Mucosa of stomach (tissue), 1 donor: Measurements from ENCODE around the gene ARHGAP22.

Experiments
- H3K27me3 ChIP-seq: one replicate; pipeline ENCODE4 v1.7.0; 2013; ENCODE audit warnings: mild to moderate bottlenecking, low read length; ENCODE audit not compliant: control insufficient read depth, insufficient read depth
- H3K36me3 ChIP-seq: one replicate; pipeline ENCODE4 v1.7.0; 2013; ENCODE audit warnings: low read length; ENCODE audit not compliant: control insufficient read depth, insufficient read depth
- H3K4me1 ChIP-seq: one replicate; pipeline ENCODE4 v1.7.0; 2013; ENCODE audit warnings: mild to moderate bottlenecking, low read length; ENCODE audit not compliant: control insufficient read depth, insufficient read depth
- H3K4me3 ChIP-seq: one replicate; pipeline ENCODE4 v1.7.0; 2013; ENCODE audit warnings: low read length
- H3K9ac ChIP-seq: one replicate; pipeline ENCODE4 v1.7.0; 2013; ENCODE audit warnings: mild to moderate bottlenecking, low read length, moderate library complexity
- H3K9me3 ChIP-seq: one replicate; pipeline ENCODE4 v1.7.0; 2013; ENCODE audit warnings: mild to moderate bottlenecking, low read length, moderate library complexity; ENCODE audit not compliant: control insufficient read depth
- donor health status: Pancreatic carcinoma.

ARHGAP22 gene

DNA sequence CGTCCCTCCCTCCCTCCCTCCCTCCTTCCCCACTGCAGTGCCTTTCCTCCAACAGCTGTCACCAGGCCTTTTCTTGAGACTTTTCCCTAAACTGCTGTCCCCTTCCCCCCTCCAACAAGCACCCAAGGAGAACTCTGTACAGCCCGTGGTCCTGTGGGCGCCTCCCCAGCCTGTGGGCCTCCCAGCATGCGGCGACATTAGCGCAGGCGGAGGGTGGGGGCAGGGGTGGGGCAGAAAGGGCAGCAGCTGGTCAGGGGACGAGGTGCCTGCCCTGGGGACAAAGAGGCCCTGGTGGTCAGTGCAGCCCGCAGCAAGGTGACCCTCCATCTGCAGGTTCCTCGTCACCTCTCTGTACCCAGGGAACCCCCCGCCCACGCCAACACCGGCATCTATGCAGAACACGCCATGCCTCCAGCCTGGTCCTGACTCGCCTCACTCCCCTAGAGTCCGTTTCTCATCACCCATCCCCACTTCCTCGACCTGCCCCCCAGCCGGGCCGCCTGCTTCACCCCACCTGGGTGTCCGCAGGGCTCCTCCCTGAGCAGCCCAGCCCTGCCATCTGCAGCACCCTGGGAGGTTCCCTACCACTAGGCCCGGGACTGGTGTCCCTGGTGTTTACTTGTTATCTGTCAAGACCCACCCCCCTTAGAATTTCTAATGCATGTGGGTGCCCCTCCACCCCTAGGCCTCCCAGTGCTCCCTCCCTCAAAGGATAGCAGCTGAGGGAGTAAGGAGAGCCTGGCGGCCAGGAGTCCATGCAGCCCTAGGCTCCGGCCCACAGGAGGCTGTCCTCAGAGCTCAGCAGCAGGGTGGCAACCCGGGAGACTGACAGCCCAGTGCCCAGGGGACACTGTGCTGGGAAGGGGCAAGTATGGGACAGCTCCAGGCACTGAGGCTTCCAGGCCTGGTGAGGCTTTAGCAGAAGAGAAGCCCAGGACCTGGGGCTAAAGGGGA lies 147.8 kb downstream of the ARHGAP22 start:
- H3K4me1 ChIP-seq = no peaks in the 10 kb centered on the region
- H3K4me3 ChIP-seq = no peak overlapping the region
- no peak overlapping the region for H3K9ac ChIP-seq

GRCh38 chr10:48456361-48456804 lies 148.5 kb downstream of the ARHGAP22 start:
- no peaks in the 10 kb centered on the region for H3K36me3 ChIP-seq
- no peak overlapping the region for H3K9ac ChIP-seq
- no peak overlapping the region for H3K4me3 ChIP-seq

More for the DNA sequence above, 147.8 kb downstream of the ARHGAP22 start:
- Histone ChIP-seq H3K9me3 (no peaks in the 10 kb centered on the region), H3K27me3 (peaks cover 5% of the 10 kb centered on the region), H3K36me3 (no peaks in the 10 kb centered on the region)

DNA sequence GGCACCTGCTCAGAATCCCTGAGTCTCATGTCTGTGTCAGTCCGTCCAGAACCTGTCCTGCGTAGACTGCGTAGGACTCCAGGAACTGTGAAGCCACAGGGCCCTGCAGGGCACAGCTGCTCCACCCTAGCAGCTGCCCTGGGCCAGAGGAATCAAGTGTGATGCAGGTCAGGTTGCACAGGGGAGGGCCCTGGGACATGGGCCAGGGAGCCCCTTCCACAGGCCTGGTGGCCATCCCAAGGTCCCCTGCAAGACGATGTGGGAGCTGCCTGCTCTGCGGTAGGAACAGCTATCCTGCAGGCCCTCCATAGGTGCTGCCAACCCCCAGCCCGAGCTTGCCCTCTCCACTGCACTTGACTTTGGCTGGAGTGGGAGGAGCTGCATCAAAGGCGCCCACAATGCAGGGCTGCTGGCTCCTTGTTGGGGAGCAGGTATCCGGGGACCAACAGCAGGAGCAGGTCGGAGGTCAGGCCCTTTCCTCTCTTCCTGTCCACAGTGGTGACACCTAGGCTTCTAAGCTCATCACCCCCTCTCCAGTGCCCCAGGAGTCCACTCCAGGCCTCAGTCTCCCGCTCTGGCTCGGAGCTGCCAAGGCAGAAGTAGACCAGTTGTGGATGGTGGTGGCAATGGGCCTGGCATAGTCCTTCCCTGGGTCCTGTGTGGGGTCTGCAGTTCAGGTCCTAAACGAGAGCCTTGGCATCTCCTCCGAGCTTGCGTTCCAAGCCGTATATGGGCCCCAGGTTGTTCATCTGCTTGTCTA lies 149.3 kb downstream of the ARHGAP22 start:
- H3K4me1 ChIP-seq = no peaks in the 10 kb centered on the region
- no peak overlapping the region for H3K9ac ChIP-seq
- H3K9me3 ChIP-seq = no peaks in the 10 kb centered on the region
- H3K4me3 ChIP-seq = no peak overlapping the region
- H3K36me3 ChIP-seq = no peaks in the 10 kb centered on the region
- peaks cover 5% of the 10 kb centered on the region for H3K27me3 ChIP-seq

More at GRCh38 chr10:48456361-48456804, 148.5 kb downstream of the ARHGAP22 start:
- Histone ChIP-seq H3K4me1 (no peaks in the 10 kb centered on the region), H3K27me3 (peaks cover 5% of the 10 kb centered on the region), H3K9me3 (no peaks in the 10 kb centered on the region)

DNA sequence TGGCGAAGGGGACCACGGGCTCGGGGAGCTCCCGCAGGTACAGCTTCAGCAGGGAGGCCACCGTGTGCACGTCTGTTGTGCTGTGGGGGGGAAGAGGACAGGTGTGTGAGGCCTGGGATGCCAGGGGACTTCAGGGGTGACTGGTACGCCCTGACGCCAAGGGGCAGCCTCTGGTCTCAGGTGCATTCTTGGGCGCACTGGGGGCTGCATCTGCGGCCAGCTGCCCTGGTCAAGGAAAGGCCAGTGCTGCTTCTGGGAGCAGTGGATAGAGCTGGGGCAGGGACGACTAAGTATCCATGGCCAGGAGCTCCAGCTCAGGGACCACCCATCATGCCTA lies 149.8 kb downstream of the ARHGAP22 start:
- Histone ChIP-seq H3K9me3 (no peaks in the 10 kb centered on the region), H3K9ac (no peak overlapping the region), H3K4me1 (no peaks in the 10 kb centered on the region), H3K36me3 (no peaks in the 10 kb centered on the region), H3K27me3 (peaks cover 5% of the 10 kb centered on the region), H3K4me3 (no peak overlapping the region)

DNA sequence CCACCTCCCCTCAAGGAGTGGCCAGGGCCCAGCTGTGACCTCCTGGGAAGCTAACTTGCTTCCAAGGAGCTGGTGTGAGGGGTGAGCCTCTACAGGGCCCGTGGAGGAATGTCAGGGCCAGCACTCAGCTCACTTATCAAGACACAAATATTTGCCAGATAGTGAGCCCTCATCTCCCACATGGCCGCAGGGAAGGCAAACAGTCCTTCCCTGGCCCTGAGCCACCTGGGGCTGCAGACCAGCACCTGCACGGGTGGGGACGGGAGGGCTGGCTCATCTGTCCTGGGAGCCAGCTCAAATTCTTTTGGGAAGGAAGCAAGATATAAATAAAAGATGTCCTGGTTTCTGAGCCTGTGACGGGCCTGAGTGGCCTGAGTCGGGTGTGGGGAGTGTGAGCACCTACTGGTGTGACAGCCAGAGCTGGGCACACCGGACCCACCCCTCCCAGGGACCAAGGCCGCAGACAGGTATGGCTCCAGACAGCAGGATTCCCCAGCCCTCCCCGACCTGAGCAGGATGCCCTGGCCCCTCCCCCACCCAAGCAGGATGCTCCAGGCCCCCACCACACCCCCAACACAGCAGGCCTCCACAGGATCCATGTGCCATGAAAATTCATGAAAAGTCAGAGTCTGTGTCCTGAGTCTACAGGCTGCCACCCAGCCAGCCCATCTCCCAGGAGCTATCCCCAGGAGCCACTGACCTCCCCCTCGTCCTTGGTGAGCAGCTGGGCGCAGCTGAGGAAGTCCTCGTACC lies 150.4 kb downstream of the ARHGAP22 start:
- Histone ChIP-seq H3K9ac (no peak overlapping the region), H3K36me3 (no peaks in the 10 kb centered on the region), H3K4me3 (no peak overlapping the region), H3K9me3 (no peaks in the 10 kb centered on the region), H3K4me1 (no peaks in the 10 kb centered on the region), H3K27me3 (peaks cover 5% of the 10 kb centered on the region)

GRCh38 chr10:48453451-48454301 lies 151.2 kb downstream of the ARHGAP22 start:
- Histone ChIP-seq H3K4me3 (no peak overlapping the region), H3K9me3 (no peaks in the 10 kb centered on the region), H3K4me1 (no peaks in the 10 kb centered on the region), H3K36me3 (no peaks in the 10 kb centered on the region), H3K9ac (no peak overlapping the region), H3K27me3 (peaks cover 5% of the 10 kb centered on the region)

GRCh38 chr10:48452879-48453412 lies 151.9 kb downstream of the ARHGAP22 start:
- no peaks in the 10 kb centered on the region for H3K9me3 ChIP-seq
- no peak overlapping the region for H3K9ac ChIP-seq
- H3K36me3 ChIP-seq = no peaks in the 10 kb centered on the region
- no peak overlapping the region for H3K4me3 ChIP-seq
- H3K4me1 ChIP-seq = no peaks in the 10 kb centered on the region
- H3K27me3 ChIP-seq = peaks cover 5% of the 10 kb centered on the region

DNA sequence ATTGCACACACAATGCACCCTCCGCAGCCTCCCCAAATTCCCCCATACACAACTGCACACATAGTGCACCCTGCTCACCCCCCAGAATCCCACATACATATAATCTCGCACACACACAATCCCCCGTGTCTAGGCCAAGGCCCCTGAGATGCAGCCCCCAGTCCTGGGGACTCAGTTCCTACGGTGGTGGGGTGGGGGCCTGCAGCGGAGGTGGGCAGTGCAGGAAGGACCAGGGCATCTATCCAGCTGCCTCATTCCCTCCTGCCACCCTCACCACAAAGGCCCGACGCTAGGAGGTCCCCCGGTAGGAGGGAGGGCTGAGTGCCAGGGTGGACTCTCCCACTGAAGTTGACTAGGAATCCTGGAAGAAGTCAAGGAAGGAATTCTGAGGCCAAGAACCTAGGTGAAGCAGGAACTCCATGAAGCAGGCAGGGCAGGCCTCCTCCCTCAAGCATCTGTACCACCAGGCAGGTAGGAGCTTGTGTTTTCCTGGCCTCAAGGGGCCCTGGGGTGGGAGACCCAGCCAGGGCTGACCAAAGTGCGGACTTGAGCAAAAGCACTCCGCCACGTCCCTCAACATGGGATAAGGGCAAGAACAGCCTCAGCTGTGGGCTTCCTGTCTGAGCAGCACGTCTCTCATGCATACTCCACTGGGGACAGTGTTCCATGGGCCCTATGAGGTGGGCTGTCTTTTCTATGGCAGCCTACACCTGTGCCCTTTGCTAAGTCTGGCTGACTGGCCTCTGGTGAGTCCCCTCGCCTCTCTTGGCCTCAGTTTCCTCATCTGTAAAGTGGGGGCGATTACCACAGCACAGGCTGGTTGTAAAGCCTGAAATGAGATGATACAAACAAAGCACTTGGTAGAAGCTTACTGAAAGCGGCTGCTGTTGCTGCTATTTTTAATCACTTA lies 152.6 kb downstream of the ARHGAP22 start:
- no peaks in the 10 kb centered on the region for H3K4me1 ChIP-seq

DNA sequence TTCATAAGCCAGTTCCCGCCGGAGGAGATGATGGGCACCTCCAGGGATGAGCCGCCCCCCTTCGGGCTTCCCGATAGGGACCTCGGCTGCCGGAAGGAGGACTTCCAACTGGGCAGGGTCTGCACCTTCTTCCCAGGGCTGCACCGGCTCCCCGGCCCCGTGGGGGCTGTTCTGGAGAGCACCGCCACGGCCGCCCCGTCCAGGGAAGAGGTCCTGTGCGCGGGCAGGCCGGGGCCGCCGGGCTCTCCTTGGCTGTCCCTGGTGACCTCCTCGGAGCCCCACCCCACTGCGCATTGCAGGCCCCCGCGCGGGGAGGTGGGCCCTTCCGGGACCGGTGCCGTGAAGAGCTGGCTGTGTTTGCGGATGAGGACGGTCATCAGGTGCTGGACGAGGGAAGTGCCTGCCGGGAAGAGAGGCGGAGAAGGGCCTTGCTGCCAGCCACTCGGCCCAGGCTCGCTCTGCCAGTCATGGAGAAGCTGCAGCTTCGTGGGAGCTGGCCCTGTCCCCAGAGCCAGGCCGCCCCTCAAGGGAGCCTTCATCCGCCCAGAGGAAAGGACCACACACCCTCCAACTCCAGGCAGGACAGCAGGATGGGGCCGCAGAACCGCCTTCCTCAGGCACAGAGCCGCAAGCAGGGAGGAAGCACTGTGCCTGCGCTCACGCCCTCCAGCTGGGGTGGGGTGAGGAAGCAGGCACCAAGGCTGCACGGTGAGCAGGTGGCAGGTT lies 154.0 kb downstream of the ARHGAP22 start:
- peaks cover 5% of the 10 kb centered on the region for H3K27me3 ChIP-seq
- no peaks in the 10 kb centered on the region for H3K36me3 ChIP-seq
- H3K4me3 ChIP-seq = no peak overlapping the region

More for the DNA sequence above, 152.6 kb downstream of the ARHGAP22 start:
- no peaks in the 10 kb centered on the region for H3K36me3 ChIP-seq
- H3K27me3 ChIP-seq = peaks cover 5% of the 10 kb centered on the region
- H3K4me3 ChIP-seq = no peak overlapping the region
- H3K9ac ChIP-seq = no peak overlapping the region
- H3K9me3 ChIP-seq = no peaks in the 10 kb centered on the region

GRCh38 chr10:48450233-48450740 lies 154.6 kb downstream of the ARHGAP22 start:
- no peaks in the 10 kb centered on the region for H3K4me1 ChIP-seq
- peaks cover 5% of the 10 kb centered on the region for H3K27me3 ChIP-seq
- no peak overlapping the region for H3K9ac ChIP-seq
- H3K36me3 ChIP-seq = no peaks in the 10 kb centered on the region
- no peaks in the 10 kb centered on the region for H3K9me3 ChIP-seq
- H3K4me3 ChIP-seq = no peak overlapping the region

More for the DNA sequence above, 154.0 kb downstream of the ARHGAP22 start:
- Histone ChIP-seq H3K9ac (no peak overlapping the region), H3K9me3 (no peaks in the 10 kb centered on the region), H3K4me1 (no peaks in the 10 kb centered on the region)
